Sigmoid colon (tissue), 7 donors: Measurements from ENCODE around the gene NHP2. TPM values are rescaled to one million over a fixed set of nuclear protein-coding genes. Genes with fewer than 3 reads are reported as not detected.

Experiments
- DNase-seq: peaks from one replicate; pipeline ENCODE4 v3.0.0-alpha.2; 2019
- H3K27ac ChIP-seq, 4 donors: fragments of 200-600 bp; sonication (generic); one replicate each; pipeline ENCODE4 v1.5.1; 2016 to 2019; ENCODE audit warnings: mild to moderate bottlenecking in 1 of 4
- H3K27me3 ChIP-seq, 3 donors: fragments of 200-600 bp; sonication (generic); one replicate each; pipeline ENCODE4 v1.5.1; 2019; ENCODE audit warnings: mild to moderate bottlenecking in 1 of 3
- H3K36me3 ChIP-seq, 4 donors: fragments of 200-600 bp; sonication (generic); one replicate each; pipeline ENCODE4 v1.5.1; 2016 to 2019
- H3K4me1 ChIP-seq, 4 donors: fragments of 200-600 bp; sonication (generic); one replicate each; pipeline ENCODE4 v1.5.1; 2017 to 2019
- H3K4me3 ChIP-seq, 4 donors: fragments of 200-600 bp; sonication (generic); one replicate each; pipeline ENCODE4 v1.5.1; 2017 to 2019; ENCODE audit warnings: mild to moderate bottlenecking in 2 of 4, moderate library complexity in 1 of 4
- H3K9me3 ChIP-seq, 4 donors: fragments of 200-600 bp in 3 of 4; sonication (generic) in 3 of 4; one replicate each; pipeline versions ENCODE4 v1.5.1 to v1.6.1; 2013 to 2019
- EP300 ChIP-seq, 4 donors: sonication (generic); formaldehyde crosslinking; IDR thresholded peaks; one replicate each; pipeline ENCODE4 v1.6.1; 2017; ENCODE audit warnings: antibody characterized with exemption in 4 of 4
- POLR2A ChIP-seq, 2 donors: fragments of 450-650 bp; IDR thresholded peaks; one replicate each; pipeline ENCODE4 v1.6.1; 2016; ENCODE audit warnings: antibody characterized with exemption in 2 of 2, mild to moderate bottlenecking in 2 of 2, moderate library complexity in 2 of 2
- POLR2AphosphoS5 ChIP-seq, 4 donors: sonication (generic); formaldehyde crosslinking; IDR thresholded peaks; one replicate each; pipeline ENCODE4 v1.6.1; 2017; ENCODE audit warnings: antibody characterized with exemption in 4 of 4
- WGBS, 2 donors: extraction: QIAGEN DNeasy Blood & Tissue Kit; methylation state at CpG; one replicate each; pipeline ENCODE4 v1.1.7; 2013; 5-methylcytosine and 5-hydroxymethylcytosine counted together
- intact Hi-C: fragments of 100-400 bp; cut with DNase I; formaldehyde crosslinking; loops from one replicate; pipeline ENCODE4 v1.15.1; 2023
- polyA plus RNA-seq, 3 donors: library from polyadenylated mRNA; stranded (reverse); fragments of 200-250 nt; gene quantifications; one replicate each; pipeline ENCODE4 v1.2.3, GENCODE V29; 2013
- total RNA-seq, 4 donors: library from RNA; depleted of rRNA; stranded (reverse); fragments of >200 nt; gene quantifications; one replicate each; pipeline ENCODE4 v1.1.0, GENCODE V29; 2016
- TF ChIP-seq, protein P1 (sequence below), 4 experiments: fragments of 450-650 bp in 3 of 4; fragments of 200-600 bp in 1 of 4; IDR thresholded peaks; one replicate each; pipeline ENCODE4 v1.5.1; 2016 to 2019; ENCODE audit warnings: antibody characterized with exemption in 4 of 4, mild to moderate bottlenecking in 3 of 4, moderate library complexity in 2 of 4
- donor health status: healthy with polysubstance abuse.
- donor health status: Bipolar disorder and iron deficiency.
- donor health status: healthy.

Gene NHP2
- total and polyA plus RNA-seq, 7 donors: 77.8 to 231 (median 165) TPM

DNA sequence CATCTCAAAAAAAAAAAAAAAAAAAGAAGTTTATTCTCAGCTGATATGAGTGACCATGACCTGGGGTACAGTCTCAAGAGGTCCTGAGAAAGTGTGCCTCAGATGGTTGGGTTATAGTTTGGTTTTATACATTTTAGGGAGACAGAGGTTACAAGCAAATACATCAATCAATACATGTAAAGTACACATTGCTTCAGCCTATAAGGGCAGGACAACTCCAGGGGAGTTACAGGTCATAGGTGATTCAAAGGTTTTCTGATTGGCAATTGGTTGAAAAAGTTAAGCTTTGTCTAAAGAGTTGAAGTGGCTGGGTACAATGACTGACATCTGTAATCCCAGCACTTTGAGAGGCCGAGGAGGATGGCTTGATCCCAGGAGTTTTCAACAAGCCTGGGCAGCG, 35.7 kb upstream of the NHP2 start:
- Histone ChIP-seq H3K9me3 (no peaks in the 10 kb centered on the region), H3K27me3 (no peaks in the 10 kb centered on the region), H3K36me3 (no peaks in the 10 kb centered on the region), H3K27ac (no peak overlapping the region), H3K4me3 (no peak overlapping the region), H3K4me1 (no peaks in the 10 kb centered on the region)
- TF ChIP-seq POLR2A (IDR thresholded peaks at IDR 0.05) (no peak), EP300 (IDR thresholded peaks at IDR 0.05) (no peak), POLR2AphosphoS5 (IDR thresholded peaks at IDR 0.05) (no peak)
- TF ChIP-seq, protein P1, sequence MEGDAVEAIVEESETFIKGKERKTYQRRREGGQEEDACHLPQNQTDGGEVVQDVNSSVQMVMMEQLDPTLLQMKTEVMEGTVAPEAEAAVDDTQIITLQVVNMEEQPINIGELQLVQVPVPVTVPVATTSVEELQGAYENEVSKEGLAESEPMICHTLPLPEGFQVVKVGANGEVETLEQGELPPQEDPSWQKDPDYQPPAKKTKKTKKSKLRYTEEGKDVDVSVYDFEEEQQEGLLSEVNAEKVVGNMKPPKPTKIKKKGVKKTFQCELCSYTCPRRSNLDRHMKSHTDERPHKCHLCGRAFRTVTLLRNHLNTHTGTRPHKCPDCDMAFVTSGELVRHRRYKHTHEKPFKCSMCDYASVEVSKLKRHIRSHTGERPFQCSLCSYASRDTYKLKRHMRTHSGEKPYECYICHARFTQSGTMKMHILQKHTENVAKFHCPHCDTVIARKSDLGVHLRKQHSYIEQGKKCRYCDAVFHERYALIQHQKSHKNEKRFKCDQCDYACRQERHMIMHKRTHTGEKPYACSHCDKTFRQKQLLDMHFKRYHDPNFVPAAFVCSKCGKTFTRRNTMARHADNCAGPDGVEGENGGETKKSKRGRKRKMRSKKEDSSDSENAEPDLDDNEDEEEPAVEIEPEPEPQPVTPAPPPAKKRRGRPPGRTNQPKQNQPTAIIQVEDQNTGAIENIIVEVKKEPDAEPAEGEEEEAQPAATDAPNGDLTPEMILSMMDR (IDR thresholded peaks at IDR 0.05): no peak
- DNase-seq: no peak
- intact Hi-C loops: no loop called here
- WGBS, 2 donors: 43 to 70% methylated on average over 2 of the region's 2 CpGs

DNA sequence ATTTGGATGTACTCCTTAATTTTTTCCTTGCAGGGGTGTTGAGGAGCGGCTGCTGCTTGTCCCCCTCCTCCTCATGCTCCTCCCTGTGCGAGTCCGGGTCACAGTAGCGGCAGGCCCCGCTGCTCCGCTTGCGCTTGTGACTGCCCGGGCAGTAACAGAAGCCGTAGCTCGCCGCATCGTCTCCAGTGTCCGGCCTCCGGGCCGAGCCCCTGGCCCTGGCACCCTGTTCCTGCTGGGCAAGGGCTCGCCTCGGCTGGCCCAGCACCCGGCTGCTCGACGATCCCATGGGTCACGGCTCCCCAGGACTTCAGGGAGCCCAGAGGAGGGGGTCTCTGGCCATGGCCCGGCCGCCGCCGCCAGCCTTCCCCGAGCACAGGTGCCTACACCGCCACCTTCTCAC, 33.3 kb upstream of the NHP2 start, which contains the start of gene GMCL2:
TSS of gene GMCL2 (minus strand) at position 358 of the 400 bp plus-strand sequence. CDS start at position 286, 72 bp downstream.
- Histone ChIP-seq H3K9me3 (no peaks in the 10 kb centered on the region), H3K4me1 (no peaks in the 10 kb centered on the region), H3K36me3 (no peaks in the 10 kb centered on the region), H3K27ac (no peak within 1 kb of the TSS), H3K4me3 (peak within 1 kb of the TSS in 1 of 4 donors; percentile 5), H3K27me3 (no peaks in the 10 kb centered on the region)
- WGBS, 2 donors: 93 to 94% methylated on average over 27 of the region's 27 CpGs
- intact Hi-C loops: no loop called here
- no peak for TF ChIP-seq POLR2AphosphoS5 (IDR thresholded peaks at IDR 0.05)
- no peak for TF ChIP-seq EP300 (IDR thresholded peaks at IDR 0.05)
- TF ChIP-seq, protein P1 (IDR thresholded peaks at IDR 0.05): no peak
- DNase-seq: no peak

DNA sequence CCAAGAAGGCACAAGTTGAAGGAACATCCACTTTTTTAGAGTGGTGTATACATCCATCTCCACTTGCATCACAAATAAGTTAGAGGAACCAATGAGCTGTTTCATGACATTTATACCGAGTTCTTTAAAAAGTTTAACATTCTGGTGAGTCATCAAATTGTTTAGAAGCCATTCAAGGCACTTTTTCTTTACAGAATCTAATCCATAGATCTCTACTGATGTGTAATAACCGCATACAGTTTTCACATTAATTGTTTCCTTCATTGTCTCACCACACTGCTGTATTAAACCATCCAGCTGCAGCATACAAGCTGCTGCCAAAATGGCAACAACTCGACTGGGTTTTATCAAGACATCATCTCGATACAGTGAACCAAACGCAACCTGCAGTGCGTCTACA, 32.7 kb upstream of the NHP2 start:
- H3K36me3 ChIP-seq: no peaks in the 10 kb centered on the region
- intact Hi-C loops: no loop called here
- TF ChIP-seq EP300 (IDR thresholded peaks at IDR 0.05) (no peak), POLR2AphosphoS5 (IDR thresholded peaks at IDR 0.05) (no peak)
- 66 to 75% methylated on average over 6 of the region's 6 CpGs for WGBS, 2 donors
- no peak overlapping the region for H3K27ac ChIP-seq
- no peak overlapping the region for H3K4me3 ChIP-seq
- H3K4me1 ChIP-seq: no peaks in the 10 kb centered on the region
- no peak for DNase-seq
- no peaks in the 10 kb centered on the region for H3K27me3 ChIP-seq
- H3K9me3 ChIP-seq: no peaks in the 10 kb centered on the region

DNA sequence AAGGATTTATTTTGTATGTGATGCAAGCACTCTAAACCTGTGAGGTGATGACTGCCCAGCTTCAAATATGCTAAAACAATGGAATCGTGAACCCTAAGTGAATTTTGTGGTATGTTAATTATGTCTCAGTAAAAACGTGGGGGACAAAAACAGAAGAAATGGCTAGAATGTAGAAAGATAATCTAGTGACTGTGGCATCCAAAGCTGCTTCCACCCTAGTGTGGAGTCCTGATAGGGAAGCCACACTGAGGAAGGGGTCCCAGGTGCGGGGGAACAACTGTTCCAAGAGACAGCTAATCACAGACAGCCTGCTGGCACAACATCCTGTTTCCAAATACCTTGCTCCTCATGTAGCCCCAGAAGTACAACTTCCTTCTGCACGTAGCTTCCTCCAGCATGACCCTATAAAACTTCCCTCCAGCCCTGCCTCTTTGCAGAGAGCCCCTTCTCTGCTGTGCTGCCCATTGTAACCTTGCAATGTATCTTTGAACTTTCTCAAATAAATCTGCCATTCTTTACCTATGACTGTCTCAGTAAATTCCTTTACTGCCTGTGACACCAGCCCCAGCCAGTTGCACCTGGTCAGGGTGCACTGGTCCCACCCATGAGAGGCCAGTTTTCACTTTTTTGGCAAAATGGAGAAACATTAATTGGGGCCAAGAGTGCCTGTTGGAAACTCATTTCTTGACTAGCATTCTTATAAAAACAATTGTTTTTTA, 28.6 kb upstream of the NHP2 start:
- TF ChIP-seq, protein P1 (IDR thresholded peaks at IDR 0.05): no peak
- no peak for TF ChIP-seq POLR2A (IDR thresholded peaks at IDR 0.05)
- TF ChIP-seq POLR2AphosphoS5 (IDR thresholded peaks at IDR 0.05): no peak
- no peak for TF ChIP-seq EP300 (IDR thresholded peaks at IDR 0.05)
- 22 to 44% methylated on average over 4 of the region's 4 CpGs for WGBS, 2 donors
- Histone ChIP-seq H3K9me3 (no peaks in the 10 kb centered on the region), H3K36me3 (no peaks in the 10 kb centered on the region), H3K4me3 (no peak overlapping the region), H3K4me1 (no peaks in the 10 kb centered on the region), H3K27ac (no peak overlapping the region), H3K27me3 (peaks cover 0 to 10% (median 0%) of the 10 kb centered on the region in 3 donors)
- no peak for DNase-seq
- intact Hi-C loops: no loop called here

DNA sequence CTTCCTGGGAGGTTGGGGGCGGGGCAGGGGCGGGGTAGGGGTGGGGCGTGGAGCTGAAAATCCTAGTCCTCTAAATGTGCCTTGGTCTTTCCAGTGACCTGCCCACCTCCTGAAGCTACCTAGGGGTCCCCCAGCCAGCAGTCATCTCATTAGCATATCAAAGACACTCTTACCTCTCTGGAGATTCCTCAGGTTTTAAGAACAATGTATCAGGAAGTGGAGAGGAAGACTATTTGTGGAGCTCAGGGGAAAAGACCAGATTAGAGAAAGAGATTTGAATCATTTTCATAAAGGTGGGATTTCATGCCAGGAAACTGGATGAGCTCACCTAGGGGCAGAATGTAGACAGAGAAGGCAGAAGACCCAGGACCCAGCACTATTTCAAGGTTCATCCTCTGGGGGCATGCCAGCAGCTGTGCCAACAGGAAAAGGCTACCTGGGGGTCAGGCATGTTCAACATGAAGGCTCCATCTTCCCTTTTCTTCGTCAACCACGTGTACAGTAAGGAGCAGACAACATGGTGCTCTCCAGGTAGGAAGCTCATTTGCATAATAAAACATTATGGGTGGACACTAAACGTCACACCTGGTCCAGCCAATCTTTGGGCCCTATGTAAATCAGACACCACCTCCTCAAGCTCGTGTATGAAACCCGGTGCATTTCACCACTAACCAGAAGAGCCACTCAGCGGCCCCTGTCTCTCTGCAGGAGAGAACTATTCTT, 26.6 kb upstream of the NHP2 start:
- TF ChIP-seq, protein P1 (IDR thresholded peaks at IDR 0.05): no peak
- TF ChIP-seq POLR2AphosphoS5 (IDR thresholded peaks at IDR 0.05) (no peak), EP300 (IDR thresholded peaks at IDR 0.05) (no peak), POLR2A (IDR thresholded peaks at IDR 0.05) (no peak)
- intact Hi-C loops: no loop called here
- Histone ChIP-seq H3K27me3 (peaks cover 0 to 10% (median 0%) of the 10 kb centered on the region in 3 donors), H3K4me1 (no peaks in the 10 kb centered on the region), H3K9me3 (no peaks in the 10 kb centered on the region), H3K36me3 (no peaks in the 10 kb centered on the region), H3K27ac (no peak overlapping the region), H3K4me3 (no peak overlapping the region)
- WGBS, 2 donors: 56 to 71% methylated on average over 9 of the region's 9 CpGs
- DNase-seq: no peak
